HEK293 (cell line): Measurements from ENCODE around the gene PYROXD2.

Source experiments
- CTCF ChIA-PET: fragments of 350-600 bp; formaldehyde crosslinking; extraction: SDS; loops from one replicate; lab custom pipeline; 2021; ENCODE audit warnings: antibody characterized with exemption; lab: Yijun Ruan, JAX
- POLR2A ChIA-PET: fragments of 300-600 bp; formaldehyde crosslinking; extraction: SDS; loops from one replicate; lab custom pipeline; 2020; ENCODE audit warnings: antibody characterized with exemption, inconsistent platforms; lab: Yijun Ruan, JAX
- H3K27ac ChIP-seq: fragments of 200-500 bp; sonication (Bioruptor generic); 2 replicates; pipeline ENCODE4 v1.5.1; 2014; ENCODE audit warnings: low read depth, low read length, control low read depth, inconsistent platforms; ENCODE audit errors: extremely low read depth
- H3K36me3 ChIP-seq, 2 experiments: fragments of 200-500 bp in 1 of 2; sonication (Bioruptor generic) in 1 of 2; 1 replicate in 1 of 2; 2 replicates in 1 of 2; pipeline ENCODE4 v1.5.1; 2014 to 2017; ENCODE audit warnings: inconsistent platforms in 2 of 2, low read length in 2 of 2; ENCODE audit not compliant: control insufficient read depth in 2 of 2, insufficient read depth in 1 of 2
- H3K4me1 ChIP-seq: fragments of 200-500 bp; sonication (Bioruptor generic); 2 replicates; pipeline ENCODE4 v1.5.1; 2014; ENCODE audit warnings: mild to moderate bottlenecking, low read length, inconsistent platforms; ENCODE audit not compliant: control insufficient read depth, insufficient read depth
- H3K4me3 ChIP-seq: 2 replicates; pipeline ENCODE4 v1.5.1; 2011; ENCODE audit warnings: low read depth, mild to moderate bottlenecking, control low read depth, low read length, moderate library complexity
- H3K9me3 ChIP-seq: fragments of 200-500 bp; sonication (Bioruptor generic); 2 replicates; pipeline ENCODE4 v1.5.1; 2014; ENCODE audit warnings: low read depth, low read length, inconsistent platforms; ENCODE audit not compliant: control insufficient read depth, insufficient read depth
- GLIS1 ChIP-seq: fragments of 450-650 bp; formaldehyde crosslinking; IDR thresholded peaks from 2 replicates; pipeline ENCODE4 v1.5.1; 2016; ENCODE audit warnings: missing biosample characterization, missing genetic modification characterization
- PRDM1 ChIP-seq: fragments of 450-650 bp; formaldehyde crosslinking; IDR thresholded peaks from 2 replicates; pipeline ENCODE4; 2016; ENCODE audit warnings: missing biosample characterization, missing genetic modification characterization
- RBAK ChIP-seq: fragments of 450-650 bp; formaldehyde crosslinking; IDR thresholded peaks from 2 replicates; pipeline ENCODE4 v1.5.1; 2016; ENCODE audit warnings: missing biosample characterization, missing genetic modification characterization
- SP7 ChIP-seq: fragments of 450-650 bp; formaldehyde crosslinking; IDR thresholded peaks from 2 replicates; pipeline ENCODE4 v1.5.1; 2016; ENCODE audit warnings: missing biosample characterization, missing genetic modification characterization
- YY1 ChIP-seq: fragments of 450-650 bp; formaldehyde crosslinking; IDR thresholded peaks from 2 replicates; pipeline ENCODE4 v1.5.1; 2018; ENCODE audit warnings: missing biosample characterization, missing genetic modification characterization
- ZNF114 ChIP-seq: fragments of 450-650 bp; formaldehyde crosslinking; IDR thresholded peaks from 2 replicates; pipeline ENCODE4 v1.5.0; 2017; ENCODE audit warnings: missing biosample characterization, missing genetic modification characterization
- ZNF146 ChIP-seq: fragments of 450-650 bp; formaldehyde crosslinking; IDR thresholded peaks from 2 replicates; pipeline ENCODE4 v1.5.1; 2016; ENCODE audit warnings: missing biosample characterization, missing genetic modification characterization
- ZNF155 ChIP-seq: fragments of 450-650 bp; formaldehyde crosslinking; IDR thresholded peaks from 2 replicates; pipeline ENCODE4 v1.5.1; 2016; ENCODE audit warnings: missing biosample characterization, missing genetic modification characterization
- ZNF221 ChIP-seq: fragments of 450-650 bp; formaldehyde crosslinking; IDR thresholded peaks from 2 replicates; pipeline ENCODE4 v1.5.1; 2017; ENCODE audit warnings: missing biosample characterization, missing genetic modification characterization, borderline replicate concordance
- ZNF24 ChIP-seq: fragments of 450-650 bp; formaldehyde crosslinking; IDR thresholded peaks from 2 replicates; pipeline ENCODE4 v1.5.1; 2016; ENCODE audit warnings: missing biosample characterization, missing genetic modification characterization
- ZNF26 ChIP-seq: fragments of 450-650 bp; formaldehyde crosslinking; IDR thresholded peaks from 2 replicates; pipeline ENCODE4 v1.5.1; 2016; ENCODE audit warnings: missing biosample characterization, missing genetic modification characterization
- ZNF266 ChIP-seq: fragments of 450-650 bp; formaldehyde crosslinking; IDR thresholded peaks from 2 replicates; pipeline ENCODE4 v1.5.1; 2016; ENCODE audit warnings: missing biosample characterization, missing genetic modification characterization, low read depth
- ZNF324 ChIP-seq: fragments of 450-650 bp; formaldehyde crosslinking; IDR thresholded peaks from 2 replicates; pipeline ENCODE4 v1.5.1; 2016; ENCODE audit warnings: missing biosample characterization, missing genetic modification characterization
- ZNF335 ChIP-seq: fragments of 450-650 bp; formaldehyde crosslinking; conservative IDR thresholded peaks from 2 replicates; pipeline ENCODE4 v1.5.1; 2016; ENCODE audit warnings: missing biosample characterization, missing genetic modification characterization
- ZNF341 ChIP-seq: fragments of 450-650 bp; formaldehyde crosslinking; IDR thresholded peaks from 2 replicates; pipeline ENCODE4; 2016; ENCODE audit warnings: low read depth, missing biosample characterization, missing genetic modification characterization
- ZNF423 ChIP-seq: fragments of 450-650 bp; formaldehyde crosslinking; IDR thresholded peaks from 2 replicates; pipeline ENCODE4 v1.5.1; 2016; ENCODE audit warnings: missing biosample characterization, missing genetic modification characterization
- ZNF449 ChIP-seq: fragments of 450-650 bp; formaldehyde crosslinking; IDR thresholded peaks from 2 replicates; pipeline ENCODE4 v1.5.1; 2017; ENCODE audit warnings: missing biosample characterization, mild to moderate bottlenecking, missing genetic modification characterization, moderate library complexity
- ZNF529 ChIP-seq: fragments of 450-650 bp; formaldehyde crosslinking; IDR thresholded peaks from 2 replicates; pipeline ENCODE4 v1.5.1; 2017; ENCODE audit warnings: missing genetic modification characterization, missing biosample characterization; ENCODE audit not compliant: insufficient replicate concordance
- ZNF645 ChIP-seq: fragments of 450-650 bp; formaldehyde crosslinking; IDR thresholded peaks from 2 replicates; pipeline ENCODE4; 2016; ENCODE audit warnings: missing biosample characterization, missing genetic modification characterization
- ZNF701 ChIP-seq: fragments of 450-650 bp; formaldehyde crosslinking; IDR thresholded peaks from 2 replicates; pipeline ENCODE4 v1.5.1; 2016; ENCODE audit warnings: missing biosample characterization, missing genetic modification characterization
- ZNF76 ChIP-seq: fragments of 450-650 bp; formaldehyde crosslinking; IDR thresholded peaks from 2 replicates; pipeline ENCODE4; 2016; ENCODE audit warnings: low read depth, missing biosample characterization, missing genetic modification characterization, borderline replicate concordance
- ZSCAN5A ChIP-seq: fragments of 450-650 bp; formaldehyde crosslinking; IDR thresholded peaks from 2 replicates; pipeline ENCODE4 v1.5.1; 2016; ENCODE audit warnings: missing biosample characterization, missing genetic modification characterization
- TF ChIP-seq, protein P1 (sequence below): fragments of 450-650 bp; formaldehyde crosslinking; IDR thresholded peaks from 2 replicates; pipeline ENCODE4 v1.5.1; 2017; ENCODE audit warnings: missing biosample characterization, missing genetic modification characterization
- TF ChIP-seq, protein P2 (sequence below): fragments of 450-650 bp; formaldehyde crosslinking; IDR thresholded peaks from 2 replicates; pipeline ENCODE4 v1.5.1; 2016; ENCODE audit warnings: missing biosample characterization, missing genetic modification characterization

The PYROXD2 gene

DNA sequence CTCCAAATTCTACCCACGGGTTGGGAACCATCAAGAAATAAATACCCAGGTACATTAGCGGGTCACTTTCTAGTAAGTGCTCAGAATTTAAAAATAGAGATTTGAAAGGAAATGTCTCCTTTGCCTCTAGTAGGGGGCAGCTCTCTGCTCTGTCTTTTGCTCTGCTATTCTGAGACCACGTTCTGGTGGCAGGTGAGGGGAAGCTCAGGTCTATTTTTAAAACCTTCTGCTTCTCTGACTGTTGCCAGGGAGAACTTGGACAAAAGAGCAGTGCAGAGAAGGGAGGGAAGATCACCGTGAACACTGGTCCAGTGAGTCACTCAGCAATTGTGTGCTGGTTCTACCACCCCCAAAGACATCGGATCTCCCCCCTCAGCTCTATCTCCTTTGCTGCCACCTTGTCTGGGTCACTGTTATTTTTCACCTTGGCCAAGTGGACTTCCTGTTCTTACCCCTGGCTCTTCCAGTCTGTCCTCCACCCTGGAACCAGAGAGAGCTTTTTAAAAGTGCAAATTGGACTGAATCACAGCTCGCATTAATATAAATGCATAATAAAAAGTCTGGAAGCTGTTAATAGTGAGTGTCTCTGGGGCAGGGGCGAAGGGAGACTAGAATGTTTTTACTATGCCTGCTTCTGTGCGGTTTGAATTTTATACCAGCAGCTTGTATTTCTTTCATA lies 74.6 kb downstream of the PYROXD2 start:
- no peaks in the 10 kb centered on the region for H3K36me3 ChIP-seq
- no peak overlapping the region for H3K27ac ChIP-seq
- ChIA-PET CTCF (interaction anchor here (0.7 to 1.3 kb wide), 5 partner anchors 8 to 1037 kb away, joined by 3 to 7 read pairs (median 3); no protein-coding TSS in a partner anchor), POLR2A (no interaction called here)
- H3K4me3 ChIP-seq = no peak overlapping the region
- no peaks in the 10 kb centered on the region for H3K9me3 ChIP-seq
- TF ChIP-seq ZSCAN5A (tag by site-specific recombination) (no peak), RBAK (no peak), SP7 (tag by site-specific recombination) (no peak), ZNF266 (tag by site-specific recombination) (no peak), ZNF645 (tag by site-specific recombination) (no peak), ZNF26 (tag by site-specific recombination) (no peak), ZNF324 (tag by site-specific recombination) (no peak), ZNF701 (tag by site-specific recombination) (no peak), ZNF335 (no peak), YY1 (tag by site-specific recombination) (no peak), ZNF529 (tag by site-specific recombination) (no peak), ZNF341 (0 out of 2 replicates have a peak, but pooled peaks have one; percentile 19), ZNF24 (tag by site-specific recombination) (no peak), ZNF155 (tag by site-specific recombination) (no peak)
- TF ChIP-seq, protein P1, sequence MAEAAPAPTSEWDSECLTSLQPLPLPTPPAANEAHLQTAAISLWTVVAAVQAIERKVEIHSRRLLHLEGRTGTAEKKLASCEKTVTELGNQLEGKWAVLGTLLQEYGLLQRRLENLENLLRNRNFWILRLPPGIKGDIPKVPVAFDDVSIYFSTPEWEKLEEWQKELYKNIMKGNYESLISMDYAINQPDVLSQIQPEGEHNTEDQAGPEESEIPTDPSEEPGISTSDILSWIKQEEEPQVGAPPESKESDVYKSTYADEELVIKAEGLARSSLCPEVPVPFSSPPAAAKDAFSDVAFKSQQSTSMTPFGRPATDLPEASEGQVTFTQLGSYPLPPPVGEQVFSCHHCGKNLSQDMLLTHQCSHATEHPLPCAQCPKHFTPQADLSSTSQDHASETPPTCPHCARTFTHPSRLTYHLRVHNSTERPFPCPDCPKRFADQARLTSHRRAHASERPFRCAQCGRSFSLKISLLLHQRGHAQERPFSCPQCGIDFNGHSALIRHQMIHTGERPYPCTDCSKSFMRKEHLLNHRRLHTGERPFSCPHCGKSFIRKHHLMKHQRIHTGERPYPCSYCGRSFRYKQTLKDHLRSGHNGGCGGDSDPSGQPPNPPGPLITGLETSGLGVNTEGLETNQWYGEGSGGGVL (tag by site-specific recombination) = peak; percentile 60
- TF ChIP-seq, protein P2, sequence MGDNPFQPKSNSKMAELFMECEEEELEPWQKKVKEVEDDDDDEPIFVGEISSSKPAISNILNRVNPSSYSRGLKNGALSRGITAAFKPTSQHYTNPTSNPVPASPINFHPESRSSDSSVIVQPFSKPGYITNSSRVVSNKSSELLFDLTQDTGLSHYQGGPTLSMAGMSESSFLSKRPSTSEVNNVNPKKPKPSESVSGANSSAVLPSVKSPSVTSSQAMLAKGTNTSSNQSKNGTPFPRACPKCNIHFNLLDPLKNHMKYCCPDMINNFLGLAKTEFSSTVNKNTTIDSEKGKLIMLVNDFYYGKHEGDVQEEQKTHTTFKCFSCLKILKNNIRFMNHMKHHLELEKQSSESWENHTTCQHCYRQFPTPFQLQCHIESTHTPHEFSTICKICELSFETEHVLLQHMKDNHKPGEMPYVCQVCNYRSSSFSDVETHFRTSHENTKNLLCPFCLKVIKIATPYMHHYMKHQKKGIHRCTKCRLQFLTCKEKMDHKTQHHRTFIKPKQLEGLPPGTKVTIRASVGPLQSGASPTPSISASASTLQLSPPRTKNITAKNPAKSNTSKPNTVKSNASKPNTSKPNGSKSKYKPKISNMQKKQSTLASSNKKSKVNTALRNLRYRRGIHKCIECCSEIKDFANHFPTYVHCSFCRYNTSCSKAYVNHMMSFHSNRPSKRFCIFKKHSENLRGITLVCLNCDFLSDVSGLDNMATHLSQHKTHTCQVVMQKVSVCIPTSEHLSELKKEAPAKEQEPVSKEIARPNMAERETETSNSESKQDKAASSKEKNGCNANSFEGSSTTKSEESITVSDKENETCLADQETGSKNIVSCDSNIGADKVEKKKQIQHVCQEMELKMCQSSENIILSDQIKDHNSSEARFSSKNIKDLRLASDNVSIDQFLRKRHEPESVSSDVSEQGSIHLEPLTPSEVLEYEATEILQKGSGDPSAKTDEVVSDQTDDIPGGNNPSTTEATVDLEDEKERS = no peak
- no peaks in the 10 kb centered on the region for H3K4me1 ChIP-seq

DNA sequence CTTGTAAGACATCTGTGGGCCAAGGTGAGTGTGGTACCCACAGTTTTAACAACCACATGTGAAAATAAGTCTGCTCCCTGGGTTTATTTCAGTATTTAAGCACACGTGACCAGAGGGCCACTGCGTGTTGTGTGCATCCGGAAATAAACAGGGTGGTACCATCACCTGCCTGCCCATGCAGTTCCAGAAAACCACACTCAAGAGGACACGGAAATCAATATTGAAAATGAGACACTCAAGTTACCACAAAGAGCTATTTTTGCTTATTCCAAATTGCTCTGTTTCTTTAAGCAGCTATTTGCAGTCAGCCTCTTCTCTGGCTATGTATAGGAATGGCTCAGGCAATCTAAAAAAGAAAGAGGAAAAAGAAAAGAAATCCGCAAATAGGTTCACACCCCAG lies 75.2 kb downstream of the PYROXD2 start:
- no peak overlapping the region for H3K27ac ChIP-seq
- CTCF ChIA-PET = interaction anchor here (0.8 to 1.3 kb wide), 2 partner anchors 7 to 141 kb away, joined by 3 to 4 read pairs; no protein-coding TSS in a partner anchor
- H3K9me3 ChIP-seq = no peaks in the 10 kb centered on the region
- no peaks in the 10 kb centered on the region for H3K4me1 ChIP-seq
- no peaks in the 10 kb centered on the region for H3K36me3 ChIP-seq
- POLR2A ChIA-PET = no interaction called here
- no peak overlapping the region for H3K4me3 ChIP-seq
- TF ChIP-seq ZNF423 (tag by site-specific recombination) (no peak), ZNF114 (no peak), ZNF146 (no peak), GLIS1 (no peak), ZNF449 (no peak), ZNF221 (tag by site-specific recombination) (no peak), PRDM1 (no peak), ZNF76 (no peak)
